LNCaP clone FGC (cell line): ENCODE data around the gene CEP250.
"Not testable (repeated sequence)": the region's sequence is repeated elsewhere in the genome, so short reads cannot be mapped to it uniquely, and the experiment has no call there.

Experiments used
- DNase-seq: peaks from one replicate; pipeline ENCODE4 v3.0.0-alpha.2; 2011; ENCODE audit warnings: low read depth
- H3K4me3 ChIP-seq: 2 replicates; pipeline ENCODE4 v1.5.1; 2011; ENCODE audit warnings: mild to moderate bottlenecking, low read depth, low read length, control low read depth
- TF ChIP-seq, protein P1 (sequence below): IDR thresholded peaks from 2 replicates; pipeline ENCODE4 v1.5.1; 2012; ENCODE audit warnings: mild to moderate bottlenecking; ENCODE audit not compliant: control insufficient read depth, insufficient read depth; ENCODE audit errors: extremely low read depth

CEP250 gene

DNA sequence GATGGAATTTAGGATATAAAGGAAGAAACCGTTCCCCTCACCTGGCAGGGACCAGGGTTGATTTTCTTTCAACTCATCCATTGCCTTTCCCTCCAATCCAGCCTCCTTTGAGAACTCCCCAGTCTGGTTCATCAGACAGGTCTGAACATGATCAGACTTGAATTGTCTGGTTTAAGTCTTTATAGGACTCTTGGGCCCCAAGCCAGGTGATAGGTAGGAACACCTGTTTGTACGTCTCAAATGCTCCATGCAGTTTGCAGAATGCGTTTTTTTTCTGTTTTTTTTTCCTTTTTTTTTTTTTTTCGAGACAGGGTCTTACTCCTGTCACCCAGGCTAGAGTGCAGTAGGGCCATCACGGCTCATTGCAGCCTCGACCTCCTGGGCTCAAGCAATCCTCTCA is 4.1 kb upstream of the CEP250 start:
- peak; percentile 86 for DNase-seq
- no peak overlapping the region for H3K4me3 ChIP-seq
- TF ChIP-seq, protein P1, sequence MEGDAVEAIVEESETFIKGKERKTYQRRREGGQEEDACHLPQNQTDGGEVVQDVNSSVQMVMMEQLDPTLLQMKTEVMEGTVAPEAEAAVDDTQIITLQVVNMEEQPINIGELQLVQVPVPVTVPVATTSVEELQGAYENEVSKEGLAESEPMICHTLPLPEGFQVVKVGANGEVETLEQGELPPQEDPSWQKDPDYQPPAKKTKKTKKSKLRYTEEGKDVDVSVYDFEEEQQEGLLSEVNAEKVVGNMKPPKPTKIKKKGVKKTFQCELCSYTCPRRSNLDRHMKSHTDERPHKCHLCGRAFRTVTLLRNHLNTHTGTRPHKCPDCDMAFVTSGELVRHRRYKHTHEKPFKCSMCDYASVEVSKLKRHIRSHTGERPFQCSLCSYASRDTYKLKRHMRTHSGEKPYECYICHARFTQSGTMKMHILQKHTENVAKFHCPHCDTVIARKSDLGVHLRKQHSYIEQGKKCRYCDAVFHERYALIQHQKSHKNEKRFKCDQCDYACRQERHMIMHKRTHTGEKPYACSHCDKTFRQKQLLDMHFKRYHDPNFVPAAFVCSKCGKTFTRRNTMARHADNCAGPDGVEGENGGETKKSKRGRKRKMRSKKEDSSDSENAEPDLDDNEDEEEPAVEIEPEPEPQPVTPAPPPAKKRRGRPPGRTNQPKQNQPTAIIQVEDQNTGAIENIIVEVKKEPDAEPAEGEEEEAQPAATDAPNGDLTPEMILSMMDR, result no peak

DNA sequence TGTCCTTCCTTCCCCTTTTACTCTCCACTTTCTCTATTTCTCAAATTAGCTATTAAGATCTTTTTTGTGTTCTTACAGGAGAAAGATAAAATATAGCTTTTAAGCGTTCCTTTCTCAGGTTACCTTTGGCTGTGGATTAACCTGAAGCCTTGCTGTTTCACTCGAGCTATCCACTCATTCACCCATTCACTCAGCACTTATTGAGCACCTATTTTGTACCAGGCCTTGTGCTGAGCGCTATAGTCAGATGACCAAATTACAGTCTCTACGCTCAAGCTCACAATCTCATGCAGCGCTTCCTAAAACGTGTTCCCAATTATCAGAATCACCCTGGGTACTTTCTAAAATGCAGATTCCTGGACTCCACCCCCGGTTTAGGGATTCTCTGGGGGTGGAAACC is 1.8 kb upstream of the CEP250 start:
- DNase-seq, result no peak
- TF ChIP-seq, protein P1, result no peak
- H3K4me3 ChIP-seq, result peak overlapping the region; percentile 76

DNA sequence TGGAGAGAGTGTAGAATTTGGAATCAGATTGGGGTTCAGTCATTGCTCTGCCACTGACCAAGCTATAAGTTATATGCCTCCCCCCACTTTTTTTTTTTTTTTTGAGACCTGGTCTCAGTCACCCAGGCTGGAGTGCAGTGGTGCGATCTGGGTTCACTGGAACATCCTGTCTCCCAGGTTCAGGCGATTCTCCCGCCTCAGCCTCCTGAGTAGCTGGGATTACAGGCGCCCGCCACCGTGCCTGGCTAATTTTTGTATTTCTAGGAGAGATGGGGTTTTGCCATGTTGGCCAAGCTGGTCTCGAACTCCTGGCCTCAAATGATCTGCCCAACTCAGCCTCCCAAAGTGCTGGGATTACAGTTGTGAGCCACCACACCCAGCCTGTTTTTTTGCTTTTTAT is 1.3 kb downstream of the CEP250 start:
- DNase-seq, H3K4me3 ChIP-seq: not testable (repeated sequence)

DNA sequence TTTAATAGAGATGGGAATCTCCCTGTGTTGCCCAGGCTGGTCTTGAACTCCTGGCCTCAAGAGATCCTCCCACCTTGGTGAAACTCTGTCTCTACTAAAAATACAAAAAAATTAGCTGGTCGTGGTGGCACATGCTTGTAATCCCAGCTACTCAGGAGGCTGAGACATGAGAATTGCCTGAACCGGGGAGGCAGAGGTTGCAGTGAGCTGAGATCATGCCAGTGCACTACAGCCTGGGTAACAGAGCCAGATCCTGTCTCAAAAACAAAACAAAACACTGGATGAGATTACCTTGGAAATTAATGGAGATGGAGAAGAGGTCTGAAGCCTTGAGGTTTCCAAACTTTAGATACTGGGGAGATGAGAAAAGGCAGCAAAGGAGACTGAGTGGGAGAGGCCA is 2.1 kb downstream of the CEP250 start:
- H3K4me3 ChIP-seq, DNase-seq: not testable (repeated sequence)

DNA sequence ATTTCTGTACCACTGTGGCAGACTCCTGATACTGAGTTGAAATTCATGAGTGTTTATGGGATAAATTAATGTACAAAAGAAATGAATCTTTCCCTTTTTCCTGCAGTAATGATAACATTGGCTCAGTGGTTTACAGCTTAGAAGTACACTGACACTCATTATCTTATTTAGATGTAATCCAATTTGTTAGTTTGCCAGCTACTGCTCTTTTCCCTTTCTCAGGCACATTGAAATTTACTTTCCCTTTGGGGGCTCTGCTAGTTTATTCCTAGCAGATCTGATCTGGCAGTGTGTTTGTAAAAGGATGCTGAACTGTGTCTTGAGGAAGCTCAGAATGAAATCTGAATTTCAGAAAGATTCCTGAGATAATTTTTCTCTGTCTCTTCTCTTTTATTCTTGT is 3.0 kb downstream of the CEP250 start:
- no peak for DNase-seq
- TF ChIP-seq, protein P1, result no peak
- H3K4me3 ChIP-seq, result no peak overlapping the region

DNA sequence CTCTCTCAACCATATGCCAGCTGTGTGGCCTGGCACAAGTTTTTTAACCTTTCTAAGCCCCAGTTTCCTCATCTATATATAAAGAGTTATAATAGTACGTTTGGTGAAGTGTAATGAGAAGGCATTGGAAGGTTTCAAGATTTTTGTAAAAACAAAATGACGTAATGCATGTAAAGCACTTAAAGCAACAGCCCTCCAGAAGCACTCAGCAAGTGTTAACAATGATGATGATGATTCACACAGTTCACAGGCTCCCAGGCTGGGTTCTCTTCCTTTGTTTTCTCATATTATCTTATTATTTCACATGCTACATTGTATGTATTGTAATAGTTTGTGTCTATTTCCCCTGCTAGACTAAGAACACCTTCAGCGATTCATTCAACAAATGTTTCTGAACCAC is 6.2 kb downstream of the CEP250 start:
- H3K4me3 ChIP-seq, result no peak overlapping the region
- DNase-seq, result no peak
- TF ChIP-seq, protein P1, result no peak

DNA sequence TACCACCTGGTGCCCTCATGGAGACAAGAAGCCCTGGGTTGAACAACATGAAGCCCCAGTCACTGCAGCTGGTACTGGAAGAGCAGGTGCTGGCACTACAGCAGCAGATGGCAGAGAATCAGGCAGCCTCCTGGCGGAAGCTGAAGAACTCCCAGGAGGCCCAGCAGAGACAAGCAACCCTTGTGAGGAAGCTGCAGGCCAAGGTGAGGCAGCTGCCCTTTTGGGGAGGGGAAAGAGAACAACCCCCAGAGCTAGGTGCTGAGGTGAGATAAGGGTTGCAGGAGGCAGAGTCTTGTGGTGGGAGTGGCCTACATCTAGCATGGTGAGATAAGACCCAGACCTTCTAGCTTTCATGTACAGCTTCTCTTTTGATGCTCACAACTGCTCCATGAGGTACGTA is 7.0 kb downstream of the CEP250 start:
- DNase-seq, result no peak
- H3K4me3 ChIP-seq, result no peak overlapping the region
- TF ChIP-seq, protein P1, result no peak

DNA sequence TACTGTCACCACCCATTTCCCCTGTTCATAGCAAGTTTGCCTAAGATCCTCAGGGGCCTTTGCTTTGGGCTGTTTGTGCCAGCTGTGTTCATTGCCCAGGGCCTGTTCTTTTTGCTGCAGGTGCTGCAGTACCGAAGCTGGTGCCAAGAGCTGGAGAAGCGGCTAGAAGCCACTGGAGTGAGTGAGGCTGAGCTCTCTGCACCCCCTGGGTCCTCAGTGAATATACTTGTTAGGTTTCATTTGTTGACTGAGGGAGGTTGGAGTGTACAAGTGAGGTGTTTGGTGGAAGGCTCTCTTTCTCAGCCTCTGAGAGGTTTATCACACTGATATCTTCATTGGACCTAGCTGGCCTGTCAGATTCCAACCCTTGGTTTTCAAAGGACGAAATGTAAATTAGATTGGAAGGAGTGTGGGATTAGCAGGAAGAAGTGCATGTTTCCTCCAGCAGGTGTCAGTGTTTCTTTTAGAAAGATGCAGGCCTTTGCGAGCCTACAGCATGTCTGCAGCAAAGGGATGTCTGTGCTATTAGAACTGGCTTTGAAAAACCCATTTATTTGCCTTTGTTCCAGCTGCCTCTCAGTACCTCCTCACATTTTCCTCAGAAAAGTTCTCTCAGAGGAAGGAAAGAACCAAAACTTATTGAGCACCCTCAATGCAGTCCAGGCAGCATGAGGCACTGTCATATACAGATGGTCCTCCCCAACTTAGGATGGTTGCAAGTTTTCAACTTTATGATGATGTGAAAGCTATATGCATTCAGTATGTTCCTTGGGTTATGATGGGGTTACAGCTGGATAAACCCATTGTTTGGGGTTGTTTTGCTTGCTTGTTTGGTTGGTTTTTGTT is 8.3 kb downstream of the CEP250 start:
- DNase-seq, result peak; percentile 45
- no peak overlapping the region for H3K4me3 ChIP-seq
- TF ChIP-seq, protein P1, result peak; percentile 80
